ENCODE results near the gene VSIG4. TPM values are rescaled to one million over a fixed set of nuclear protein-coding genes. Genes with fewer than 3 reads are reported as not detected.

Gene VSIG4
- total RNA-seq, 1 donor from 2014 or later, result not detected

DNA sequence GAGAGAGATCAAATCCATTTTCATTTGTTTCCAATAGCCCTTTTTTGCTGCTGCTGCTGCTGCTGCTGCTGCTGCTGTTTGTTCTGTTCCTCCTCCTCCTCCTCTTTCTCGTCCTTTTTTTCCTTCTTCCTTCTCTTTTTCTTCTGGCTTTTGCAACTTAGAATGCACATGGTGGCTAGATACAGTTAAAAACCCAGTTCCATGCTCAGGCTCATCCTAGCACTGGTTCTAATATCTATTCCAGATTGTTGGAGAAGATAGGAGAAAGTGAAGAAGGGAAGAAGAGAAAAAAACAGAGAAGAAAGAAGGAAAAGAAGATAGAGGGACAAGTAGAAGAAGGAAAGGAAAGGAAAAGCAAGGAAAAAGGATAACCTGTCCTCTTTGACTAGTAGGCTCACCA is 39.7 kb downstream of the VSIG4 start:
- H3K9me3 Mint-ChIP-seq, result peaks cover 25% of the 10 kb centered on the region
- no peaks in the 10 kb centered on the region for H3K4me1 Mint-ChIP-seq
- H3K4me3 Mint-ChIP-seq, result no peak overlapping the region
- H3K36me3 Mint-ChIP-seq, result no peaks in the 10 kb centered on the region
- no peak overlapping the region for H3K27ac Mint-ChIP-seq
- TF ChIP-seq, protein P1, sequence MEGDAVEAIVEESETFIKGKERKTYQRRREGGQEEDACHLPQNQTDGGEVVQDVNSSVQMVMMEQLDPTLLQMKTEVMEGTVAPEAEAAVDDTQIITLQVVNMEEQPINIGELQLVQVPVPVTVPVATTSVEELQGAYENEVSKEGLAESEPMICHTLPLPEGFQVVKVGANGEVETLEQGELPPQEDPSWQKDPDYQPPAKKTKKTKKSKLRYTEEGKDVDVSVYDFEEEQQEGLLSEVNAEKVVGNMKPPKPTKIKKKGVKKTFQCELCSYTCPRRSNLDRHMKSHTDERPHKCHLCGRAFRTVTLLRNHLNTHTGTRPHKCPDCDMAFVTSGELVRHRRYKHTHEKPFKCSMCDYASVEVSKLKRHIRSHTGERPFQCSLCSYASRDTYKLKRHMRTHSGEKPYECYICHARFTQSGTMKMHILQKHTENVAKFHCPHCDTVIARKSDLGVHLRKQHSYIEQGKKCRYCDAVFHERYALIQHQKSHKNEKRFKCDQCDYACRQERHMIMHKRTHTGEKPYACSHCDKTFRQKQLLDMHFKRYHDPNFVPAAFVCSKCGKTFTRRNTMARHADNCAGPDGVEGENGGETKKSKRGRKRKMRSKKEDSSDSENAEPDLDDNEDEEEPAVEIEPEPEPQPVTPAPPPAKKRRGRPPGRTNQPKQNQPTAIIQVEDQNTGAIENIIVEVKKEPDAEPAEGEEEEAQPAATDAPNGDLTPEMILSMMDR (IDR thresholded peaks at IDR 0.05; ENCODE audit: unreplicated experiment), result no peak
- no peaks in the 10 kb centered on the region for H3K27me3 Mint-ChIP-seq (ENCODE audit: low read depth)
- no peak for DNase-seq (ENCODE audit: low spot score in 2 of 2, unreplicated experiment in 2 of 2)

DNA sequence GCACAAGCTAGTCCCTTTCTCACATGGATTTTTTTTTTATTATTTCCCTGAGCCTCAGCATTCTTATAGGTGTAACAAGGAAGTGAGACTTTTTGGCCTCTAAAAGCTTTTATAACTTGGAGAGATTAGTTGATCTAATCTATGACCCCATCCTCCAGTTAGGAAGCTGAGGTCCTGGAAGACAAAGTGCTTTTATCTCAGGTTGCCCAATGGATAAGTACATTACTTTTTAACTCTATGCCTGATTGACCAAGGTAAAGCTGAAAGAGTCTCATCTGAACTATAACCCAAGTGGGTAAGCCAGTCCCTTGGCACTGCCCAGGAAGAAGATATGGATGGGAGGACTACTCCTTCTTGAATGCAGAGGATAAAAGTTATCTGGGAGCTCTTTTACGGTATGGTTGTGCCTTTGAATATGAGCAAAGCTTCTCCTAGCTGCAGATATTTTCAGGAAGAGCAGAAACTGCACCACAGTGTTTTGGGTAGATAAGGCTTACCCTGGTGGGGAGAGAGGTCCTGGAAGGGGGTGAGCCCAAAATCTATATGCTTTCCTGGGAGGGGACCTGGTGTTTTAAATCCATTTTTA is 40.2 kb downstream of the VSIG4 start:
- H3K27me3 Mint-ChIP-seq (ENCODE audit: low read depth), result no peaks in the 10 kb centered on the region
- no peak overlapping the region for H3K27ac Mint-ChIP-seq
- no peaks in the 10 kb centered on the region for H3K36me3 Mint-ChIP-seq
- H3K9me3 Mint-ChIP-seq, result peaks cover 20% of the 10 kb centered on the region
- H3K4me3 Mint-ChIP-seq, result no peak overlapping the region
- TF ChIP-seq, protein P1 (IDR thresholded peaks at IDR 0.05; ENCODE audit: unreplicated experiment), result no peak
- no peak for DNase-seq (ENCODE audit: low spot score in 2 of 2, unreplicated experiment in 2 of 2)
- H3K4me1 Mint-ChIP-seq, result no peaks in the 10 kb centered on the region

DNA sequence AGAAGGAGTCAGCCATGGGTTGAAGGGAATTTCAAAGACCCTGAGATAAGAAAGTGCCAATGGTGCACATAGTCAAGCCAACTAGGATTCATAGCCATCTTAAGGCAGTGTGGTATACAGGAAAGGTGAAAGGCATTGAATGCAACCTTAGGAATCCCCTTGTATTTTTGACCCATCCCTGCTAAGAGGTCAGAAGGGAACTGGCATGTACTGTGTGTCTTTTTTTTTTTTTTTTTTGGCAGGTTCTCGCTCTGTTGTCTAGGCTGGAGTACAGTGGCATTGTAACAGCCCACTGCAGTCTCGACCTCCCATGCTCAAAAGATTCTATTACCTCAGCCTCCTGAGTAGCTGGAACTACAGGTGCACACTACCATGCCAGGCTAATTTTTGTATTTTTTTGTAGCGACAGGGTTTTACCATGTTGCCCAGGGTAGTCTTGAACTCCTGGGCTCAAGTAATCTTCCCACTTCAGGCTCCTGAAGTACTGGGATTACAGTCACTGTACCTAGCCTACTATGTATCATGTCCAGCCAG is 40.8 kb downstream of the VSIG4 start:
- no peak overlapping the region for H3K4me3 Mint-ChIP-seq
- no peaks in the 10 kb centered on the region for H3K4me1 Mint-ChIP-seq
- no peaks in the 10 kb centered on the region for H3K36me3 Mint-ChIP-seq
- no peaks in the 10 kb centered on the region for H3K27me3 Mint-ChIP-seq (ENCODE audit: low read depth)
- TF ChIP-seq, protein P1 (IDR thresholded peaks at IDR 0.05; ENCODE audit: unreplicated experiment), result no peak
- H3K27ac Mint-ChIP-seq, result no peak overlapping the region
- DNase-seq (ENCODE audit: low spot score in 2 of 2, unreplicated experiment in 2 of 2), result no peak
- peaks cover 20% of the 10 kb centered on the region for H3K9me3 Mint-ChIP-seq

DNA sequence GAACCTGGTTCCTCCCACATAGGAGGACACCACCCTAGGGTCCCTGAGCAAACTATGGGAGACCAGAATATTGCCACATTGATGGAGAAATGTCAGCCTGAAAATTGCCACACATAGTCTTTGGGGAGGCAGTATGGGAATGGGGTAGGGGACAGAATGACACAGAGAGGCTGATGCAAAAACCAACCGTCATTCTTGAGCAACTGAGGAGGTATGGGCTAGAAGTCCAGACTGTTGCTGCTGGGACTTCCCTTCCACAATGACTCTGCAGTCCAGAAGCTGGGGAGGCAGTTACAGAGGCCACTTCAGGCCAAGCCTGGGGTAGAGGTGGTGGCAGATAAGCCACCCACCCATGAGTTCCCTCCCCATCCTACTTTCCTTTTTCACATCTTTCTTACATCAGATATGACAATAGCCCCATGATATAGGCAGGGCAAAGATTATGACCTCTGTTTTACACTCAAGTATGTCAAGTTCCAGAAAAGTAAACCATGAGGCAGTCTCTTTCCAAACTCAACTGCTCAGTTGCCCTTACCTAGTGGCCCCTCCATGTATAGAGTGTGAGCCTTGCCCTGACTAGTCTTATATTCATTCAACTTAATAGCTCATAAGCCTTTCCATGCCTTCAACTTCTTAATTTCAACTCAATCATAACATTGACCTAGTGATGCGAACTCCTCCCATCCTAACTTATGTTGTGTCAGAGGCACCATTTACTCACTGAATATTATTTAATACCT is 41.7 kb downstream of the VSIG4 start:
- H3K9me3 Mint-ChIP-seq, result peaks cover 19% of the 10 kb centered on the region
- DNase-seq (ENCODE audit: low spot score in 2 of 2, unreplicated experiment in 2 of 2), result no peak
- H3K36me3 Mint-ChIP-seq, result no peaks in the 10 kb centered on the region
- no peaks in the 10 kb centered on the region for H3K27me3 Mint-ChIP-seq (ENCODE audit: low read depth)
- no peak overlapping the region for H3K4me3 Mint-ChIP-seq
- H3K4me1 Mint-ChIP-seq, result no peaks in the 10 kb centered on the region
- TF ChIP-seq, protein P1 (IDR thresholded peaks at IDR 0.05; ENCODE audit: unreplicated experiment), result no peak
- no peak overlapping the region for H3K27ac Mint-ChIP-seq

DNA sequence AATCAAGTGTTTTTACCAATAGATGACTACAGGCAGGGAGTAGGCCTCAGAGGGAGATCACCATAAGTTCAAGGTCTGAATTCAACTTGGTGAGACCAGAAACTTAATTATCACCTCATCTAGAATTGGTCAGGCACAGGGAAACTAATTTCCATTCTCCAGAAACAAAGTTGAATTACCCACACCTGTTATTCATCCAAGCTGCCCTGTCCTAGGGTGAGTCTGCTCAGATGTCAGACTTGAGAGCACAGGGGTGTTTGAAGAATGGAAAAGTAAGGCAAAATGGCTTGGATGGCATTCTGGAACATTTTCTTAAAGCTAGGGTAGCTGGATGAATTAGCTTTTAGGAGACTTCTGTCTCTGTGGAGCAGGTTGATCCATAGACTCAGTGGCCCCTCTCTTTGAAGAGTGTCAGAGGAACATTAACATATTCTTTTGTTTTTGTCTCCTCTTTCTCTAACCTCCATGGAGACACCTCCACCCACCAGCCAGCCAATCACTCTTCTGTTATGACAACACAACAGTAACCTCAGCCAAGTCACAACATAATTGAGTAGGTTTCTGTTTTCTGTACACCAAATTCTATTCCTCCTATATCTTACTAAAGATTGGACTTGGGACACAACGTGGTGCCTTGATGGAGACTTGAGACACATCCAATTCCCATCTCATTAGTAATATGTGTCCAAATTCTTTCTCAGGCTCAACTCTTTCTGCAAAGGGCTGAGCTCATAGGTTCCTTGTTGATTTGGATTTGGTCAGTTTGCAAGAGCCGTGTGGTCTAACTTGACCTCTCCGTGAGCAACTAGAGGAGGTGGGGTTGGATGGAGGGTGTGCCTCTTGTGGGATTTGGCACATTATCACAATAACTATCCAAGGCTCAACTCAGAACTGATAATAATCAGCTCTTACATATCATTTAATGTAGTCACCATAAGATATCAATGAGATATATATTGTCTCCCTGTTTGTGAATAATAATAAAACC is 45.1 kb downstream of the VSIG4 start:
- H3K27me3 Mint-ChIP-seq (ENCODE audit: low read depth), result no peaks in the 10 kb centered on the region
- no peak overlapping the region for H3K27ac Mint-ChIP-seq
- peaks cover 25% of the 10 kb centered on the region for H3K9me3 Mint-ChIP-seq
- no peak for DNase-seq (ENCODE audit: low spot score in 2 of 2, unreplicated experiment in 2 of 2)
- H3K36me3 Mint-ChIP-seq, result no peaks in the 10 kb centered on the region
- TF ChIP-seq, protein P1 (IDR thresholded peaks at IDR 0.05; ENCODE audit: unreplicated experiment), result no peak
- H3K4me3 Mint-ChIP-seq, result no peak overlapping the region
- no peaks in the 10 kb centered on the region for H3K4me1 Mint-ChIP-seq
